ENCODE results near the gene PHACTR3.

PHACTR3 gene

DNA sequence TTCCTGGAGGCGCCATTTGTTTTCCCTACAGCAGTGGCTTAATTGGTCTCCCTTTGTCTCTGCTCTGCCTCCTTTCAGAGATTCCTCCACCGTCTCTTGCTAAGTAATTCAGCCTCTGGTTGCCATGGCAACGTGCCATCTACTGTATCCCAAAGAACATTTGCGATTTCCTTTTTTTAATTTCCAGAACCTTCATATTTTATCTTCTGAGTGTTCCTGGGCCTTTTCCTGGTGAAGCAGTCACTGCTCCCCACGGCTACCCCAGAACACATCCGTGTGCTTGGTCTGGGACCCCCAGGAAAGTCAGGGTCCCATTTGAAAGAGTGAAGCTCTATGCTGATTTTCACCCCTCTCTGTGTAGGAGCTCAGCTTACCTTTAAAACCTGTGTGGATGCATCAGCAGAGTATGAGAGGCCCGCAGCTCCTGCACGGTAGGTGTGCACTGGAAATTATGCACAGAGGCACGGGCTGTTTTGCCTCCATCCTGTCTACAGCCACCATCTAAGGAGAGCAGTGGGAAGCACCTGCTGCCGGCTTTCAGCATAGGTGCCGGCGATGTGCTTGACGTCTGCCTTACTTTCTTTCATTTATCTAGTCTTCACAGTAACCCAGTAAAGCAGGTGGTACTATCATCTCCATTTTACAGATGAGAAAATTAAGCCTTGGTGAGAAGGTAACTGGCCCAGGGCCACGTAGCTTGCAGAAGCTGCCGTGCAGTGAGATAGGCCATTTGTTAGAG, 206.3 kb downstream of the PHACTR3 start:
- Histone ChIP-seq H3K4me1 (ENCODE audit: insufficient read depth, low read length, severe bottlenecking) (no peaks in the 10 kb centered on the region), H3K9me2 (ENCODE audit: low read depth, low read length) (no peaks in the 10 kb centered on the region), H2AFZ (ENCODE audit: low read length) (no peak overlapping the region), H4K20me1 (ENCODE audit: insufficient read depth, low read length) (no peaks in the 10 kb centered on the region), H3K4me2 (ENCODE audit: low read length) (no peak overlapping the region), H3K79me2 (ENCODE audit: insufficient read depth, low read length) (no peaks in the 10 kb centered on the region), H3K27ac (ENCODE audit: low read depth, low read length, poor library complexity, severe bottlenecking) (no peak overlapping the region), H3F3A (ENCODE audit: insufficient read depth, low read length) (no peaks in the 10 kb centered on the region), H3K27me3 (ENCODE audit: insufficient read depth, low read length) (no peaks in the 10 kb centered on the region; the same call in 1 of the 2 replicates), H3K9me3 (ENCODE audit: low read length) (no peaks in the 10 kb centered on the region), H3K36me3 (ENCODE audit: insufficient read depth, low read length) (no peaks in the 10 kb centered on the region), H3K9ac (ENCODE audit: low read length) (no peak overlapping the region), H3K4me3 (ENCODE audit: low read depth, low read length, poor library complexity, severe bottlenecking) (no peak overlapping the region)
- TF ChIP-seq, protein P1, sequence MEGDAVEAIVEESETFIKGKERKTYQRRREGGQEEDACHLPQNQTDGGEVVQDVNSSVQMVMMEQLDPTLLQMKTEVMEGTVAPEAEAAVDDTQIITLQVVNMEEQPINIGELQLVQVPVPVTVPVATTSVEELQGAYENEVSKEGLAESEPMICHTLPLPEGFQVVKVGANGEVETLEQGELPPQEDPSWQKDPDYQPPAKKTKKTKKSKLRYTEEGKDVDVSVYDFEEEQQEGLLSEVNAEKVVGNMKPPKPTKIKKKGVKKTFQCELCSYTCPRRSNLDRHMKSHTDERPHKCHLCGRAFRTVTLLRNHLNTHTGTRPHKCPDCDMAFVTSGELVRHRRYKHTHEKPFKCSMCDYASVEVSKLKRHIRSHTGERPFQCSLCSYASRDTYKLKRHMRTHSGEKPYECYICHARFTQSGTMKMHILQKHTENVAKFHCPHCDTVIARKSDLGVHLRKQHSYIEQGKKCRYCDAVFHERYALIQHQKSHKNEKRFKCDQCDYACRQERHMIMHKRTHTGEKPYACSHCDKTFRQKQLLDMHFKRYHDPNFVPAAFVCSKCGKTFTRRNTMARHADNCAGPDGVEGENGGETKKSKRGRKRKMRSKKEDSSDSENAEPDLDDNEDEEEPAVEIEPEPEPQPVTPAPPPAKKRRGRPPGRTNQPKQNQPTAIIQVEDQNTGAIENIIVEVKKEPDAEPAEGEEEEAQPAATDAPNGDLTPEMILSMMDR (IDR thresholded peaks at IDR 0.05; ENCODE audit: low read length) = no peak
- TF ChIP-seq EZH2 (IDR thresholded peaks at IDR 0.05; ENCODE audit: borderline replicate concordance, low read length) = no peak

GRCh38 chr20:59811681-59812171, 207.4 kb downstream of the PHACTR3 start:
- H3K9me3 ChIP-seq (ENCODE audit: low read length) = no peaks in the 10 kb centered on the region
- no peaks in the 10 kb centered on the region for H4K20me1 ChIP-seq (ENCODE audit: insufficient read depth, low read length)
- no peak overlapping the region for H3K4me2 ChIP-seq (ENCODE audit: low read length)
- no peaks in the 10 kb centered on the region for H3K36me3 ChIP-seq (ENCODE audit: insufficient read depth, low read length)
- no peaks in the 10 kb centered on the region; the same call in 1 of the 2 replicates for H3K27me3 ChIP-seq (ENCODE audit: insufficient read depth, low read length)
- no peak overlapping the region for H3K27ac ChIP-seq (ENCODE audit: low read depth, low read length, poor library complexity, severe bottlenecking)
- TF ChIP-seq, protein P1 (IDR thresholded peaks at IDR 0.05; ENCODE audit: low read length) = no peak
- TF ChIP-seq EZH2 (IDR thresholded peaks at IDR 0.05; ENCODE audit: borderline replicate concordance, low read length) = no peak
- H3K4me3 ChIP-seq (ENCODE audit: low read depth, low read length, poor library complexity, severe bottlenecking) = no peak overlapping the region
- H3K9ac ChIP-seq (ENCODE audit: low read length) = no peak overlapping the region
- no peak overlapping the region for H2AFZ ChIP-seq (ENCODE audit: low read length)
- H3K4me1 ChIP-seq (ENCODE audit: insufficient read depth, low read length, severe bottlenecking) = no peaks in the 10 kb centered on the region
- no peaks in the 10 kb centered on the region for H3F3A ChIP-seq (ENCODE audit: insufficient read depth, low read length)
- H3K79me2 ChIP-seq (ENCODE audit: insufficient read depth, low read length) = no peaks in the 10 kb centered on the region
- no peaks in the 10 kb centered on the region for H3K9me2 ChIP-seq (ENCODE audit: low read depth, low read length)

GRCh38 chr20:59812286-59813125, 208.2 kb downstream of the PHACTR3 start:
- no peaks in the 10 kb centered on the region for H4K20me1 ChIP-seq (ENCODE audit: insufficient read depth, low read length)
- no peaks in the 10 kb centered on the region for H3K4me1 ChIP-seq (ENCODE audit: insufficient read depth, low read length, severe bottlenecking)
- H3K9me2 ChIP-seq (ENCODE audit: low read depth, low read length) = no peaks in the 10 kb centered on the region
- TF ChIP-seq, protein P1 (IDR thresholded peaks at IDR 0.05; ENCODE audit: low read length) = no peak
- TF ChIP-seq EZH2 (IDR thresholded peaks at IDR 0.05; ENCODE audit: borderline replicate concordance, low read length) = no peak
- no peaks in the 10 kb centered on the region for H3K36me3 ChIP-seq (ENCODE audit: insufficient read depth, low read length)
- no peak overlapping the region for H2AFZ ChIP-seq (ENCODE audit: low read length)
- no peak overlapping the region for H3K27ac ChIP-seq (ENCODE audit: low read depth, low read length, poor library complexity, severe bottlenecking)
- H3K9ac ChIP-seq (ENCODE audit: low read length) = no peak overlapping the region
- no peak overlapping the region for H3K4me2 ChIP-seq (ENCODE audit: low read length)
- H3K27me3 ChIP-seq (ENCODE audit: insufficient read depth, low read length) = no peaks in the 10 kb centered on the region; the same call in 1 of the 2 replicates
- H3K9me3 ChIP-seq (ENCODE audit: low read length) = no peaks in the 10 kb centered on the region
- H3K4me3 ChIP-seq (ENCODE audit: low read depth, low read length, poor library complexity, severe bottlenecking) = no peak overlapping the region
- no peaks in the 10 kb centered on the region for H3F3A ChIP-seq (ENCODE audit: insufficient read depth, low read length)
- H3K79me2 ChIP-seq (ENCODE audit: insufficient read depth, low read length) = no peaks in the 10 kb centered on the region

Measured in OCI-LY1 (cell line).